HCT116 (cell line): Measurements from ENCODE around the gene NEURL1. TPM values are rescaled to one million over a fixed set of nuclear protein-coding genes. Genes with fewer than 3 reads are reported as not detected.

ENCODE experiments used
- ATAC-seq: fragments of 200-7000 bp; cut with Tn5 transposase; 2 replicates; pipeline ENCODE4 v1.9.1; 2020; ENCODE audit warnings: mild to moderate bottlenecking, moderate library complexity
- BruUV-seq: library from RNA; stranded (reverse); fragments of 400-500 nt; replicated peaks from 2 replicates; lab custom pipeline; 2021; lab: Mats Ljungman, UMichigan
- CTCF ChIA-PET: fragments of 300-600 bp; sonication (Branson Sonifier 250); formaldehyde crosslinking; loops from one replicate; lab custom pipeline; 2021; ENCODE audit warnings: antibody characterized with exemption; lab: Charles Lee
- POLR2A ChIA-PET: fragments of 300-600, 350-600 bp; sonication (Branson Sonifier 250); formaldehyde crosslinking; loops from one replicate; lab custom pipeline; 2021; ENCODE audit warnings: antibody characterized with exemption; lab: Charles Lee
- RAD21 ChIA-PET, 2 experiments: fragments of 300-600 bp; sonication (Branson Sonifier 250); formaldehyde crosslinking; loops; one replicate each; lab custom pipeline; 2023; ENCODE audit warnings: low total read pairs in 2 of 2; ENCODE audit not compliant: uncharacterized antibody in 2 of 2, unreplicated experiment in 2 of 2, low non-redundant PET in 1 of 2; lab: Charles Lee
- DNase-seq: peaks from one replicate; pipeline ENCODE4 v3.0.0-alpha.2; 2010; ENCODE audit warnings: low read depth, low spot score
- H2AFZ ChIP-seq: fragments of 200-600 bp; shearing (Covaris generic), sonication (generic); 2 replicates; pipeline ENCODE4 v1.6.1; 2017; ENCODE audit warnings: low read depth, mixed run types, mixed read lengths, antibody characterized with exemption, low read length; ENCODE audit not compliant: poor library complexity, severe bottlenecking
- H3K27ac ChIP-seq: 2 replicates; pipeline ENCODE4 v1.5.1; 2012; ENCODE audit warnings: low read depth, low read length
- H3K27me3 ChIP-seq: fragments of 200-600 bp; sonication (generic); 2 replicates; pipeline ENCODE4 v1.6.1; 2016; ENCODE audit warnings: mixed run types, low read length, mixed read lengths; ENCODE audit not compliant: insufficient read depth
- H3K36me3 ChIP-seq, 2 experiments: fragments of 200-500 bp in 1 of 2; fragments of 200-600 bp in 1 of 2; sonication (Bioruptor generic) in 1 of 2; sonication (generic) in 1 of 2; 2 replicates each; pipeline versions ENCODE4 v1.5.1 to v1.6.1; 2014 to 2016; ENCODE audit warnings: low read length in 2 of 2, inconsistent platforms in 1 of 2, mixed read lengths in 1 of 2, mixed run types in 1 of 2; ENCODE audit not compliant: insufficient read depth in 2 of 2, control insufficient read depth in 1 of 2
- H3K4me1 ChIP-seq, 2 experiments: fragments of 200-600 bp in 1 of 2; sonication (generic) in 1 of 2; 2 replicates each; pipeline versions ENCODE4 v1.5.1 to v1.6.1; 2012 to 2017; ENCODE audit warnings: low read length in 2 of 2, inconsistent platforms in 1 of 2, mild to moderate bottlenecking in 1 of 2, mixed read lengths in 1 of 2, mixed run types in 1 of 2, moderate library complexity in 1 of 2; ENCODE audit not compliant: insufficient read depth in 2 of 2, control insufficient read depth in 1 of 2
- H3K4me2 ChIP-seq: fragments of 200-600 bp; sonication (generic); 2 replicates; pipeline ENCODE4 v1.6.1; 2017; ENCODE audit warnings: mixed run types, low read length, mixed read lengths
- H3K4me3 ChIP-seq, 2 experiments: fragments of 200-600 bp in 1 of 2; sonication (generic) in 1 of 2; replicated peaks in 1 of 2; 2 replicates each; pipeline ENCODE4 v1.5.1; 2011 to 2016; ENCODE audit warnings: low read length in 2 of 2, control low read depth in 1 of 2, low read depth in 1 of 2, mild to moderate bottlenecking in 1 of 2, mixed read lengths in 1 of 2, mixed run types in 1 of 2
- H3K79me2 ChIP-seq: fragments of 200-600 bp; sonication (generic); 2 replicates; pipeline ENCODE4 v1.6.1; 2017; ENCODE audit warnings: mild to moderate bottlenecking, mixed run types, low read length, moderate library complexity, mixed read lengths; ENCODE audit not compliant: insufficient read depth
- H3K9ac ChIP-seq: fragments of 200-600 bp; sonication (generic); 2 replicates; pipeline ENCODE4 v1.6.1; 2016; ENCODE audit warnings: low read length, mixed read lengths
- H3K9me2 ChIP-seq: fragments of 200-600 bp; sonication (generic), shearing (Covaris generic); 2 replicates; pipeline ENCODE4 v1.6.1; 2017; ENCODE audit warnings: mixed run types, mild to moderate bottlenecking, moderate library complexity; ENCODE audit not compliant: insufficient read depth
- H3K9me3 ChIP-seq, 2 experiments: fragments of 200-500 bp in 1 of 2; fragments of 200-600 bp in 1 of 2; sonication (Bioruptor generic) in 1 of 2; sonication (generic) in 1 of 2; 2 replicates each; pipeline ENCODE4 v1.6.1; 2014 to 2017; ENCODE audit warnings: low read length in 2 of 2, mixed read lengths in 2 of 2, inconsistent platforms in 1 of 2, low read depth in 1 of 2, mild to moderate bottlenecking in 1 of 2, mixed run types in 1 of 2, moderate library complexity in 1 of 2; ENCODE audit not compliant: control insufficient read depth in 1 of 2, insufficient read depth in 1 of 2
- H4K20me1 ChIP-seq: fragments of 200-600 bp; sonication (generic), shearing (Covaris generic); 2 replicates; pipeline ENCODE4 v1.6.1; 2017; ENCODE audit warnings: mixed run types, mild to moderate bottlenecking, moderate library complexity; ENCODE audit not compliant: insufficient read depth
- CEBPB ChIP-seq: IDR thresholded peaks from 2 replicates; pipeline ENCODE4 v1.6.1; 2012; ENCODE audit warnings: low read depth
- EGR1 ChIP-seq: IDR thresholded peaks from 2 replicates; pipeline ENCODE4 v1.6.1; 2012; ENCODE audit warnings: low read depth
- ELF1 ChIP-seq: IDR thresholded peaks from 2 replicates; pipeline ENCODE4 v1.6.1; 2012; ENCODE audit warnings: low read depth, borderline replicate concordance
- FOSL1 ChIP-seq: IDR thresholded peaks from 2 replicates; pipeline ENCODE4 v1.6.1; 2012; ENCODE audit warnings: low read depth
- intact Hi-C: fragments of 100-400 bp; cut with micrococcal nuclease; formaldehyde crosslinking; loops from 2 replicates; pipeline ENCODE4 v1.10.0; 2022
- total RNA-seq: library from RNA; stranded (reverse); gene quantifications from one replicate; pipeline ENCODE4 v1.2.1, GENCODE V29; 2021; ENCODE audit not compliant: unreplicated experiment
- TF ChIP-seq, protein P1 (sequence below), 3 experiments: fragments of 200-600 bp in 1 of 3; sonication (generic) in 1 of 3; IDR thresholded peaks in 2 of 3; conservative IDR thresholded peaks in 1 of 3; 2 replicates each; pipeline ENCODE4 v1.5.1; 2012 to 2017; ENCODE audit warnings: low read depth in 2 of 3, low read length in 2 of 3, antibody characterized with exemption in 1 of 3, borderline replicate concordance in 1 of 3, control low read depth in 1 of 3, mild to moderate bottlenecking in 1 of 3, mixed read lengths in 1 of 3, mixed run types in 1 of 3, moderate library complexity in 1 of 3; ENCODE audit not compliant: insufficient read depth in 1 of 3
- TF ChIP-seq, protein P2 (sequence below): IDR thresholded peaks from 2 replicates; pipeline ENCODE4 v1.6.1; 2011; ENCODE audit warnings: mild to moderate bottlenecking, low read length, moderate library complexity; ENCODE audit not compliant: insufficient replicate concordance; ENCODE audit errors: extremely low read depth
- TF ChIP-seq, protein P3 (sequence below): IDR thresholded peaks from 2 replicates; pipeline ENCODE4 v1.6.1; 2012; ENCODE audit warnings: low read depth

Gene NEURL1
- total RNA-seq, 1 experiment from 2014 or later, result 1.4 TPM

DNA sequence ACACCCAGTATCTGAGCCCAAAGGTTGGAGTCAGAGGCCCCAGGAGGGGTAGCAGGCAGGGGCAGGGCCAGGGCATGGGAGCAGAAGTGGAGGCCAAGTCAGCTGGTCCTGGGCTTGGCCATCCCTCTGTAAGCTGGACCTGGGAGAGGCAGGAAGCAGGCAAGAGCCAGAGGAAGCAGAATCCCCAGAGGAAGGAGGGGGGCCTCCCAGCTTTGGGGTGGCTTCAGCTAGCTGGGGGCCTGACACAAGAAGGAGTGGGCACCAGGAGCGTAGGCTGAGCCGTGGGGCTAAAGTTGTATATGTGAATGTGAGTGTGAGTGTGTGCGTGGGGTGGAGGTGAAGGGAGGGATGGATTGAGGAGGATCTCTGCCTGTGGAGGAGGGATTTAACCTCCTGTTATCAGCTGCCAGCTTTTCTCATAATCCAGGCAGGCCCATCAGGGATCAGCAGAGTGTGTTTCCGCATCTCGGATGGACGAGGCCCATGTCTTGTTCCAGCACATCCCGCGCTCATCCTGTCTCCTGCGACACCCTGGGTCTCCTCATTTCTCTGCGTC lies 54.0 kb downstream of the NEURL1 start (continued):
- TF ChIP-seq, protein P1, sequence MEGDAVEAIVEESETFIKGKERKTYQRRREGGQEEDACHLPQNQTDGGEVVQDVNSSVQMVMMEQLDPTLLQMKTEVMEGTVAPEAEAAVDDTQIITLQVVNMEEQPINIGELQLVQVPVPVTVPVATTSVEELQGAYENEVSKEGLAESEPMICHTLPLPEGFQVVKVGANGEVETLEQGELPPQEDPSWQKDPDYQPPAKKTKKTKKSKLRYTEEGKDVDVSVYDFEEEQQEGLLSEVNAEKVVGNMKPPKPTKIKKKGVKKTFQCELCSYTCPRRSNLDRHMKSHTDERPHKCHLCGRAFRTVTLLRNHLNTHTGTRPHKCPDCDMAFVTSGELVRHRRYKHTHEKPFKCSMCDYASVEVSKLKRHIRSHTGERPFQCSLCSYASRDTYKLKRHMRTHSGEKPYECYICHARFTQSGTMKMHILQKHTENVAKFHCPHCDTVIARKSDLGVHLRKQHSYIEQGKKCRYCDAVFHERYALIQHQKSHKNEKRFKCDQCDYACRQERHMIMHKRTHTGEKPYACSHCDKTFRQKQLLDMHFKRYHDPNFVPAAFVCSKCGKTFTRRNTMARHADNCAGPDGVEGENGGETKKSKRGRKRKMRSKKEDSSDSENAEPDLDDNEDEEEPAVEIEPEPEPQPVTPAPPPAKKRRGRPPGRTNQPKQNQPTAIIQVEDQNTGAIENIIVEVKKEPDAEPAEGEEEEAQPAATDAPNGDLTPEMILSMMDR (IDR thresholded peaks at IDR 0.05 in 2 of 3, conservative IDR thresholded peaks at IDR 0.05 in 1 of 3; ENCODE audit: borderline replicate concordance in 1 of 3, insufficient read depth in 1 of 3, low read depth in 2 of 3, low read length in 2 of 3), result no peak
- TF ChIP-seq CEBPB, result no peak
- TF ChIP-seq EGR1, result no peak
- no peak for TF ChIP-seq ELF1
- no peak for TF ChIP-seq FOSL1
- TF ChIP-seq, protein P2, sequence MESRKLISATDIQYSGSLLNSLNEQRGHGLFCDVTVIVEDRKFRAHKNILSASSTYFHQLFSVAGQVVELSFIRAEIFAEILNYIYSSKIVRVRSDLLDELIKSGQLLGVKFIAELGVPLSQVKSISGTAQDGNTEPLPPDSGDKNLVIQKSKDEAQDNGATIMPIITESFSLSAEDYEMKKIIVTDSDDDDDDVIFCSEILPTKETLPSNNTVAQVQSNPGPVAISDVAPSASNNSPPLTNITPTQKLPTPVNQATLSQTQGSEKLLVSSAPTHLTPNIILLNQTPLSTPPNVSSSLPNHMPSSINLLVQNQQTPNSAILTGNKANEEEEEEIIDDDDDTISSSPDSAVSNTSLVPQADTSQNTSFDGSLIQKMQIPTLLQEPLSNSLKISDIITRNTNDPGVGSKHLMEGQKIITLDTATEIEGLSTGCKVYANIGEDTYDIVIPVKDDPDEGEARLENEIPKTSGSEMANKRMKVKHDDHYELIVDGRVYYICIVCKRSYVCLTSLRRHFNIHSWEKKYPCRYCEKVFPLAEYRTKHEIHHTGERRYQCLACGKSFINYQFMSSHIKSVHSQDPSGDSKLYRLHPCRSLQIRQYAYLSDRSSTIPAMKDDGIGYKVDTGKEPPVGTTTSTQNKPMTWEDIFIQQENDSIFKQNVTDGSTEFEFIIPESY, result no peak
- TF ChIP-seq, all 23 proteins: peak for 0

DNA sequence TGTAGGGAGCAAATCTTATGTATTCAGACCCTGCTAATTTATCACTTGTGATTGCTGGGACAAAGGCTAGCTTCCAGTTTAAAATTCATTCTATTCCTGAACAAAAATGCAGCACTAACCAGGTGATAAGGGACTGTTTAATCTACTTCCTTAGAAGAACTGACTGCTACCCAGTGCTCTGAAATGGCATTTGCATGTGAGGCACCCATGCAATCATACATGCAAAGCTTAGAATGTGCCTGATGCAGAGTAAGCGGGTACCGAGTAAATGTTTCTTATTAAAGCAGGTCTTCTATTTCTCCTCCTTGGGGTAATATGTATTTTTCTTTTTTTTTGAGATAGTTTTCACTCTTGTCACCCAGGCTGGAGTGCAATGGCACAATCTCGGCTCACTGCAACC lies 54.5 kb downstream of the NEURL1 start:
- Histone ChIP-seq H3K36me3 (no peaks in the 10 kb centered on the region), H3K4me1 (peaks cover 7 to 27% of the 10 kb centered on the region in 2 experiments; a peak in 3 of 4 replicates), H3K4me3 (no peak overlapping the region), H3K9me2 (no peaks in the 10 kb centered on the region), H3K27me3 (no peaks in the 10 kb centered on the region), H2AFZ (no peak overlapping the region), H3K79me2 (no peaks in the 10 kb centered on the region), H3K27ac (no peak overlapping the region), H3K9ac (no peak overlapping the region), H3K9me3 (no peaks in the 10 kb centered on the region), H3K4me2 (no peak overlapping the region), H4K20me1 (no peaks in the 10 kb centered on the region)
- DNase-seq, result no peak
- ChIA-PET CTCF (interaction anchor here (4.0 kb wide), 1 partner anchor 16 kb away, joined by 19 read pairs; no protein-coding TSS in a partner anchor), RAD21 (no interaction called here), POLR2A (no interaction called here)
- no peak for ATAC-seq
- no TSS peak for BruUV-seq
- intact Hi-C loops, result no loop called here
- TF ChIP-seq CEBPB, result no peak
- TF ChIP-seq, protein P3, sequence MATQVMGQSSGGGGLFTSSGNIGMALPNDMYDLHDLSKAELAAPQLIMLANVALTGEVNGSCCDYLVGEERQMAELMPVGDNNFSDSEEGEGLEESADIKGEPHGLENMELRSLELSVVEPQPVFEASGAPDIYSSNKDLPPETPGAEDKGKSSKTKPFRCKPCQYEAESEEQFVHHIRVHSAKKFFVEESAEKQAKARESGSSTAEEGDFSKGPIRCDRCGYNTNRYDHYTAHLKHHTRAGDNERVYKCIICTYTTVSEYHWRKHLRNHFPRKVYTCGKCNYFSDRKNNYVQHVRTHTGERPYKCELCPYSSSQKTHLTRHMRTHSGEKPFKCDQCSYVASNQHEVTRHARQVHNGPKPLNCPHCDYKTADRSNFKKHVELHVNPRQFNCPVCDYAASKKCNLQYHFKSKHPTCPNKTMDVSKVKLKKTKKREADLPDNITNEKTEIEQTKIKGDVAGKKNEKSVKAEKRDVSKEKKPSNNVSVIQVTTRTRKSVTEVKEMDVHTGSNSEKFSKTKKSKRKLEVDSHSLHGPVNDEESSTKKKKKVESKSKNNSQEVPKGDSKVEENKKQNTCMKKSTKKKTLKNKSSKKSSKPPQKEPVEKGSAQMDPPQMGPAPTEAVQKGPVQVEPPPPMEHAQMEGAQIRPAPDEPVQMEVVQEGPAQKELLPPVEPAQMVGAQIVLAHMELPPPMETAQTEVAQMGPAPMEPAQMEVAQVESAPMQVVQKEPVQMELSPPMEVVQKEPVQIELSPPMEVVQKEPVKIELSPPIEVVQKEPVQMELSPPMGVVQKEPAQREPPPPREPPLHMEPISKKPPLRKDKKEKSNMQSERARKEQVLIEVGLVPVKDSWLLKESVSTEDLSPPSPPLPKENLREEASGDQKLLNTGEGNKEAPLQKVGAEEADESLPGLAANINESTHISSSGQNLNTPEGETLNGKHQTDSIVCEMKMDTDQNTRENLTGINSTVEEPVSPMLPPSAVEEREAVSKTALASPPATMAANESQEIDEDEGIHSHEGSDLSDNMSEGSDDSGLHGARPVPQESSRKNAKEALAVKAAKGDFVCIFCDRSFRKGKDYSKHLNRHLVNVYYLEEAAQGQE, result no peak
